ENCODE measurements around the gene C10orf95. TPM values are rescaled to one million over a fixed set of nuclear protein-coding genes. Genes with fewer than 3 reads are reported as not detected.
"Not testable (repeated sequence)": the region's sequence is repeated elsewhere in the genome, so short reads cannot be mapped to it uniquely, and the experiment has no call there.

C10orf95 gene, protein sequence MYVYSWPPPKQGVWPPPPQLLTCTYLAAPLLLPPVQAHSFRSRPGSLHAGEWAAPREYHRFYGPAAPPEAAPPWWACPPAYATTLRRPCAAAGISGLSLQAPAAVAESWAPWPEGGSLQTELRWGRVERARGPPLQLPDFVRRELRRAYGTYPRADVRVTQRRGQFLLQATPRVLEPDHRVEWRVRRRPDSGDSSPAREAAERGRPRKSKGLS
- 1 to 10 TPM in 1 of 4 donors, not detected in 3; 1.4 TPM for total RNA-seq

DNA sequence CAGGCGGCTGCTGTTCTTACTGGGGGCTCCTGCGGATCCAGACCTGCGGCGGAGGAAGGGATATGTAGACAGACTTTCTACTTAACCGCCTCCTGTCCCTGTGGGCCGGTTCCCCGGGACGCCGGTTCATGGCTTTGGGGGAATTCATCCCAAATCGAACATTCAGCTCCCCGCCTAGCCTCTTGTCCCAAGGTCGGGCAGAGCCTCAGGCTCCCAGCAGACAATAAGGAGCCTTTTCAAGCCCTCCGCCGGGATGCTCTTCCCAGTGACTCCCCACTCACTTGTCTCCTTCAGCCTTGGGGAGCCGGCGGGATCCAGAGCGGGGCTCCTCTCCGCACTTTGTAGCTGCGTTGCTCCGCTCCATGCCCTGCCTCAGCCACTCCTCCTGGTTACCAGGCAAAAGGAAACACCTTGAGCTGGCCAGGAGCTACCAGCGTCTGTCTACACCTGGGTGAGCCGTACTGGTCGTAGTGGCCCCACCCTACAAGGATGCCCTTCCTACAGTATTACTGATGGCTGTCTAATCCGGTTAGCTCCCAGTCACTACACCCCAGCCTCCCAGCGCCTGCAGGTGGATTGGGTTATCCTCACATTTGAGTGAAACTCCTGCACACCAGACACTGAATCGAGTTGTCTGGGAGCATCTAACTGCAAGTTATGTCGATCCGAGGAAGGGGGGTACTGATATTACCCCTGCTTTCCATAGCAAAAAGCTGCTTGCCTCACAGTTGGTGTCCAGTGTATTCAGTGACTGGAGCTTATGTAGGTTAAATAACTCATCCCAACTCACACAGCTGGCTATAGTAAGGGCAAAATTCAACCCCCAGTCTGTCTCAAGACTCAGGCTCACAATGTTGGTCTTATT, at the start of gene C10orf95:
C10orf95 (minus strand) TSS at position 439 of the 865 bp plus-strand sequence. CDS start 450 bp downstream, outside the sequence.
- H3K27me3 ChIP-seq, result no peaks in the 10 kb centered on the region
- peak within 1 kb of the TSS; percentile 64 to 85 (median 78) for H3K4me3 ChIP-seq
- TF ChIP-seq POLR2A (IDR thresholded peaks at IDR 0.05) (no peak), EP300 (IDR thresholded peaks at IDR 0.05) (no peak)
- TF ChIP-seq, protein P1, sequence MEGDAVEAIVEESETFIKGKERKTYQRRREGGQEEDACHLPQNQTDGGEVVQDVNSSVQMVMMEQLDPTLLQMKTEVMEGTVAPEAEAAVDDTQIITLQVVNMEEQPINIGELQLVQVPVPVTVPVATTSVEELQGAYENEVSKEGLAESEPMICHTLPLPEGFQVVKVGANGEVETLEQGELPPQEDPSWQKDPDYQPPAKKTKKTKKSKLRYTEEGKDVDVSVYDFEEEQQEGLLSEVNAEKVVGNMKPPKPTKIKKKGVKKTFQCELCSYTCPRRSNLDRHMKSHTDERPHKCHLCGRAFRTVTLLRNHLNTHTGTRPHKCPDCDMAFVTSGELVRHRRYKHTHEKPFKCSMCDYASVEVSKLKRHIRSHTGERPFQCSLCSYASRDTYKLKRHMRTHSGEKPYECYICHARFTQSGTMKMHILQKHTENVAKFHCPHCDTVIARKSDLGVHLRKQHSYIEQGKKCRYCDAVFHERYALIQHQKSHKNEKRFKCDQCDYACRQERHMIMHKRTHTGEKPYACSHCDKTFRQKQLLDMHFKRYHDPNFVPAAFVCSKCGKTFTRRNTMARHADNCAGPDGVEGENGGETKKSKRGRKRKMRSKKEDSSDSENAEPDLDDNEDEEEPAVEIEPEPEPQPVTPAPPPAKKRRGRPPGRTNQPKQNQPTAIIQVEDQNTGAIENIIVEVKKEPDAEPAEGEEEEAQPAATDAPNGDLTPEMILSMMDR (IDR thresholded peaks at IDR 0.05), result no peak
- 23 to 26% methylated on average over 22 to 27 of the region's 28 CpGs for WGBS, 2 donors
- H3K9me3 ChIP-seq, result no peaks in the 10 kb centered on the region
- peaks cover 0 to 23% (median 7%) of the 10 kb centered on the region in 4 donors for H3K4me1 ChIP-seq
- H3K36me3 ChIP-seq, result peaks cover 0 to 5% (median 0%) of the 10 kb centered on the region in 3 donors
- no peak for DNase-seq (ENCODE audit: low spot score in 2 of 2)
- H3K27ac ChIP-seq, result peak within 1 kb of the TSS; percentile 55 to 88 (median 82)

DNA sequence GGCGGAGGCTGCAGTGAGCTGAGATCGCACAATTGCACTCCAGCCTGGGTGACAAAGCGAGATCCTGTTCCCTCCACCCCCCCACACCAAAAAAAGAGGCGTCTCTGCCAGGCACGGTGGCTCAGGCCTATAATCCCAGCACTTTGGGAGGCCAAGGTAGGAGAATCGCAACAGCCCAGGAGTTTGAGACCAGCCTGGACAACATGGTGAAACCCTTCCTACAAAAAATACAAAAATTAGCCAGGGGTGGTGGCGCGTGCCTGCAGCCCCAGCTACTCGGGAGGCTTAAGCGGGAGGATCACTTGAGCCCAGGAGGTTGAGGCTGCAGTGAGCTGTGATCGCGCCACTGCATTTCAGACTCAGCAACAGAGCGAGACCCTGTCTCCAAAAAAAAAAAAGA, 49.3 kb upstream of the C10orf95 start:
- H3K27me3 ChIP-seq; H3K36me3 ChIP-seq; DNase-seq (ENCODE audit: low spot score in 2 of 2); H3K9me3 ChIP-seq; H3K4me3 ChIP-seq: not testable (repeated sequence)
- WGBS, 2 donors, result 91 to 96% methylated on average over 13 of the region's 13 CpGs
- H3K4me1 ChIP-seq, result peaks cover 0 to 54% (median 18%) of the 10 kb centered on the region in 4 donors
- H3K27ac ChIP-seq, result peak overlapping the region in 1 of 4 donors; percentile 34

DNA sequence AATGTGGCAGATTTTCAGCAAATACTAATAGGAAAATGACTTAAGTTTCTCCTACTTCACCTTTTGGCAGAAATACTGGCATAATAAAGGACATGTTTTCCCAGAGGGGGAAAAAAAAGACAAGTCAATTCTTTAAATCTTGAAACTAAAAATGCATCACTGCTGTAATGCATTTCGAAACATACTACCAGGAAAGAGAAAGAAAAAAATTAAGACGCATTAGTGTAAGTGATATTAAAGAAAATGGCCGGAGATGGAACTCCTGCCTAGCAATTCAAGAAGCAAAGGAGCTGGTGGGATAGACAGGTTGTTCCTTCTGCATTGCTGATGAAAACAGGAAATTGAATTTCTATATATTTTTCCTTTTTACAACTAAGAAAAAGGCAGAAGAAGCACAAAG, 48.0 kb upstream of the C10orf95 start:
- Histone ChIP-seq H3K9me3 (no peaks in the 10 kb centered on the region), H3K27me3 (no peaks in the 10 kb centered on the region), H3K27ac (no peak overlapping the region), H3K36me3 (peaks cover 0 to 10% (median 0%) of the 10 kb centered on the region in 3 donors), H3K4me3 (no peak overlapping the region), H3K4me1 (peaks cover 0 to 46% (median 14%) of the 10 kb centered on the region in 4 donors)
- WGBS, 2 donors, result 89 to 91% methylated on average over 3 of the region's 3 CpGs
- no peak for DNase-seq (ENCODE audit: low spot score in 2 of 2)
- no peak for TF ChIP-seq POLR2A (IDR thresholded peaks at IDR 0.05)
- TF ChIP-seq EP300 (IDR thresholded peaks at IDR 0.05), result no peak
- TF ChIP-seq, protein P1 (IDR thresholded peaks at IDR 0.05), result no peak

DNA sequence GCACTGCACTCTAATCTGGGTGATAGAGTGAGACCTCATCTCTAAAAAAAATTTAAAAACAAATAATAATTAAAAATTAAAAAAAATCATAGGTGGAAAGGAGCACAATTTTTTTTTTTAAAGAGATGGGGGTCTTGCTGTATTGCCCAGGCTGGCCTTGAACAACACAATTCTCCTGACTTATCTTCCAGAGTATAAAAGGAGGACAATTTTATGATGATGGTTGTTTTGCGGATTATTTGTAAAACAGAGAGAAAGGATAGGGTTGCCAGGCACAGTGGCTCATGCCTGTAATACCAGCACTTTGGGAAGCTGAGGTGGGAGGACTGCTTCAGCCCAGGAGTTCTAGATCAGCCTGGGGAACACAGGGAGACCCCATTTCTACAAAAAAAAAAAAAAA, 46.2 kb upstream of the C10orf95 start:
- Histone ChIP-seq H3K4me1 (peaks cover 0 to 53% (median 8%) of the 10 kb centered on the region in 4 donors), H3K36me3 (peaks cover 0 to 15% (median 0%) of the 10 kb centered on the region in 3 donors), H3K9me3 (no peaks in the 10 kb centered on the region), H3K27me3 (no peaks in the 10 kb centered on the region), H3K4me3 (no peak overlapping the region), H3K27ac (no peak overlapping the region)
- TF ChIP-seq EP300 (IDR thresholded peaks at IDR 0.05) (no peak), POLR2A (IDR thresholded peaks at IDR 0.05) (no peak)
- TF ChIP-seq, protein P1 (IDR thresholded peaks at IDR 0.05), result no peak
- DNase-seq (ENCODE audit: low spot score in 2 of 2), result no peak
- WGBS, 2 donors, result 83 to 97% methylated on average over 1 of the region's 1 CpG

DNA sequence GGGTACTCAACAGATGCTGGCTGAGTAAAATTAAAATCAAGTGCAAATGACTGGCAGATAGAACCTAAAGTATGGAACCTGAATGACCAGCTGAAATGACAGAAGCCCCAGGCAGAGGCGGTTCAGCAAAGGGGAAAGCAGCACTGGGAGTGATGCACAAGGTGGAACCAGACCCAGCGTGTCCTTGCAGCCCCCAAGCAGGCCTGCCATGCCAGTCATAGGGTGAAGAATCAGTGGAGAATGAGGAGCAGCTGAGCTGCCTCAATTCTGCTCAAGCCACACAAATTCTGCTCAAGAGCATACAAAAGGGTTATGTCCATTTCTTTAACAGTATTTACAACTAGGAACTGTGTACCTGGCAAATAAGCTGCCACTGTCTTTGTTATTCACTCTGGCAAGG, 42.4 kb upstream of the C10orf95 start:
- Histone ChIP-seq H3K4me3 (no peak overlapping the region), H3K27ac (no peak overlapping the region), H3K4me1 (peaks cover 0 to 34% (median 0%) of the 10 kb centered on the region in 4 donors), H3K27me3 (no peaks in the 10 kb centered on the region), H3K36me3 (peaks cover 0 to 41% (median 10%) of the 10 kb centered on the region in 3 donors), H3K9me3 (no peaks in the 10 kb centered on the region)
- TF ChIP-seq EP300 (IDR thresholded peaks at IDR 0.05) (no peak), POLR2A (IDR thresholded peaks at IDR 0.05) (no peak)
- TF ChIP-seq, protein P1 (IDR thresholded peaks at IDR 0.05), result no peak
- no peak for DNase-seq (ENCODE audit: low spot score in 2 of 2)
- 90 to 93% methylated on average over 2 of the region's 2 CpGs for WGBS, 2 donors
